GM08714 (cell line): ENCODE data around the gene IGSF3.

ENCODE experiments used
- H3K4me3 ChIP-seq: fragments of 200-500 bp; sonication (Bioruptor generic); 2 replicates; pipeline ENCODE4 v1.5.1; 2014; ENCODE audit warnings: mild to moderate bottlenecking, low read length, inconsistent platforms
- ZNF274 ChIP-seq: IDR thresholded peaks from 2 replicates; pipeline ENCODE4 v1.6.1; 2012; ENCODE audit warnings: mild to moderate bottlenecking, low read depth, low read length

Gene IGSF3

GRCh38 chr1:116553386-116554115, 114.0 kb downstream of the IGSF3 start:
- TF ChIP-seq ZNF274, result no peak
- peak overlapping the region; percentile 16; the same call in 1 of the 2 replicates for H3K4me3 ChIP-seq

DNA sequence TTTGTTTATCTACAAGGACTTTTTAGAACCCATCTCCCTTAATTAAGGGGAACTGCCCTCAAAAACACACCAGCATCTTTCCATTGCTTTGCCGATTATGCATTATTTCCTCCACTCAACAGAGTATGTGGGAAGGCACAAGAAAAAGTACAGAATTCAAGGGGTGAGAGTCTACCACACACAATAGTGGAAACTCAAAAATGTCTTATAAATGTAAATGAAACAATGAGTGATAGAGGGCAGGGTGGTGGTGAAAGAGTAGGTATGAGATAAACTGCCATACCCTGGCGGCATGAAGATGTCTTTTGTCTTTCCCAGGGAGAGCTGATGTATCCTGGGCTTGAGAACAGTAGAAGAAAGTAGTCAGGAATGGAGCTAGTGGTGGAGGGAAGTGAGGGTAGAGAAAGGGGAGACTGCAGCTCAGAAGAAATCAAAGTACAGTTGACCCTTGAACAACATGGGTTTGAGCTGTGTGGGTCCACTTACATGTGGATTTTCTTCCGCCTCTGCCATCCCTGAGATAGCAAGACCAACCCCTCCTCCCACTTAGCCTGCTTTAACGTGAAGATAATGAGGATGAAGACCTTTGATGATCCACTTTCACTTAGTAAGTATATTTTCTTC, 121.1 kb downstream of the IGSF3 start:
- no peak overlapping the region; the same call in 1 of the 2 replicates for H3K4me3 ChIP-seq
- no peak for TF ChIP-seq ZNF274

DNA sequence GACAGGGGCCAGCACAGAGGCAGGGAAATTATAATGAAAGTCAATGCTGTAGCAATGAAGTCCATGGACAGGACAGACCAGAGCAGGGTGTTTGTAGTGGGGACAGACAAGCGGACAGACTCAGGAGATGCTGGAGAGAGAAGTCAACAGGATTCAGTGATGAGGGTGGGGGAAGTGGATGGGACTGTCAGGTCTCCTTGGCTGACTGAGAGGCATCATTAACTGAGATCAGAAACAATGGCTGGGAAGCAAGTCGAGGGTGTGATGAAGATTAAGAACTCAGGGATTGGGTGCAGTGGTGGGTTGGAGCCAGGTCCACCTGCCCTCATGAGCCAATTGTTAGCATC, 122.2 kb downstream of the IGSF3 start:
- H3K4me3 ChIP-seq, result peak overlapping the region; percentile 7; the same call in 1 of the 2 replicates
- no peak for TF ChIP-seq ZNF274

GRCh38 chr1:116544588-116545358, 122.8 kb downstream of the IGSF3 start:
- no peak for TF ChIP-seq ZNF274
- H3K4me3 ChIP-seq, result peak overlapping the region; percentile 7; the same call in 1 of the 2 replicates

DNA sequence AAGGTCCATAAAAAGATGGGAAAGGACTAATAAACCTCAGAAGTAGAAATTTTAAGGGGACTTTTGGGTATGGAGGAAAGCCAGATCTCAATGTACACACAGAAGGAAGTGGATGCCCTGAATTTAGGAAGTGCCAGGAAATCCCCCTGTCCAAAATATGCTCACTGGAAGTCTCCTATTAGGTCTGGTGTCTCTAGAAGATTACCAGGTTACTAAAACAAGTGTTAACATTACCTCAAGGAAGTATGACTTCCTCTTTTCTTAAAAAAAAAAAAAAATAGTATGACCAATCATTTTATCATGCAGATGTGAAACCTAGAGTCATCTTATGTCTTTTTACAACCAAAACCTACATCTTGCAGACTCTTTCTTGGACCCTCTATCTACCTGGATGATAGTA, 127.4 kb downstream of the IGSF3 start:
- H3K4me3 ChIP-seq, result no peak overlapping the region
- no peak for TF ChIP-seq ZNF274

- H3K4me3 ChIP-seq, result no peak overlapping the region
- TF ChIP-seq ZNF274, result no peak
Measured at GRCh38 chr1:116538544-116538943, 129.0 kb downstream of the IGSF3 start.

GRCh38 chr1:116537898-116538297, 129.6 kb downstream of the IGSF3 start:
- TF ChIP-seq ZNF274, result no peak
- H3K4me3 ChIP-seq, result no peak overlapping the region

GRCh38 chr1:116537040-116537831, 130.3 kb downstream of the IGSF3 start:
- H3K4me3 ChIP-seq, result no peak overlapping the region
- TF ChIP-seq ZNF274, result no peak

DNA sequence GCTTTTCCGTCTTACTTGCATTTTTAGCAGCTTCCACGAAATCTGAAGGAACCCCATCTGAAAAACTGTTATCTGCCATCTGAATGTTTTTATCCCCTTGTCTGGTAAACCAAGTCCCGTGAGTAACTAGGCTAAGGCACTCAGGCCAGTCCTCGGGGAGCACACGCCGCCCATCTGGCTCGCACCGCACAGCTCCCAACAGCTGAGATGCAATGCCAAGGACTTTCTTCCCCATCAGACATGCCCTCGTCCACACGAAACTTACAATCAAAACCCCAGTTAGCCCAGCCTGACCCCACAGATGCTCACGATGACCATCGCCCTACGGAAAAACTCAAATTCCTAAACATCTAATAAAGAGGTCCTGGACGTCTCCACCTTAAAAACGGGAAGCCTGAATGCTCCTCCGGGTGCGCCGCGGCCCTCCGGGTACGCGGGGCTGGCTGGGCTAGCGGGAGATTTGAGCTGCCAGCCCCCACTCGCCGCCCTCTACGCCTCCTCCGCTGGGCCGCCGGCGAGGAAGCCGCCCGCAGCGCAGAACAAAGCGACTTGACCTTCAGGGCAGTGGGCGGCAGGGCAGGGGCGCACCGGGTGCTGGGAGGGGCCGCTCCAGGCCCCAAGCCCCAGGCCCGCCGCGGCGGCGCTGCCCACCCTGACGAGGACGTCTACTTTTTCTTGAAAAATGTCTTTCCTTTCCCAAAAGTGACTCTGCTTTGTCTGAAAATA, 133.4 kb downstream of the IGSF3 start:
- TF ChIP-seq ZNF274, result no peak
- no peak overlapping the region for H3K4me3 ChIP-seq

- no peak for TF ChIP-seq ZNF274
Measured at GRCh38 chr1:116533429-116533820, 134.1 kb downstream of the IGSF3 start.

DNA sequence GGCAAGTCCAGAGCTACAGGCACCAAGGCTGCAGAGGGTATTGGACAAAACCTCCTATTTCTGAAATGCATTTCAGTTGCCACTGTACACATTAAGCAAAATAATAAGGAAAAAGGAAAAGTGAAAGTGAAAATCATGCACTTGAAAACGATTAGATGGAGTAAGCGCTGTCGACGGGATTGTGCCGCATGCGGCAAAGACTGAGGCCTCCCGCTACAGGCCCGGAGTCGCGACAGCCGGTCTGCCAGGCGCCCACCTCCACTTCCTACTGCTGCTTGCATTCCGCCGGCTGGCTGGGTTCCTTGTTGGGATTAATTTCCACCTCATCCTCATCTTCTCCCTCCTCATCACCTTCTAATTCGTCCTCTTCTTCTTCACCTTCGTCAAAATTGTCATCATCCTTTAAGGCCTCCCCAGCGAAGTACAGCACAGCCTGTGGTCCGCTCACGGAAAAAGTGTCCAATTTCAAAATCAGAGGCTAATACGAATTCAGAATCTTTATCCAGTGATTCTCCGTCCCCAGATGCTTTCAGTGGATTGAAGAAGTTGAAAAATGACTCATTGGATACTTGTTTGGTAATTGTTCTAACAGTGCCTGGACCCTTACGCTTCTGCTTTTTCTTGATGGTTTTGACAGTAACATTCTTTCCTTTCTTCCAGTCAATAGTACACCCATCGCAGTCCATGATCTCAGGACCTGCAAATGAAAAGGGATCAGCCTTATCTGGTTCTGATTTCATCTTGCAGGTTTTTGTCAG, 134.7 kb downstream of the IGSF3 start:
- TF ChIP-seq ZNF274, result no peak
- H3K4me3 ChIP-seq, result no peak overlapping the region

More at GRCh38 chr1:116533429-116533820, 134.1 kb downstream of the IGSF3 start:
- H3K4me3 ChIP-seq, result no peak overlapping the region

GRCh38 chr1:116531917-116532316, 135.6 kb downstream of the IGSF3 start:
- TF ChIP-seq ZNF274, result no peak
- no peak overlapping the region for H3K4me3 ChIP-seq

DNA sequence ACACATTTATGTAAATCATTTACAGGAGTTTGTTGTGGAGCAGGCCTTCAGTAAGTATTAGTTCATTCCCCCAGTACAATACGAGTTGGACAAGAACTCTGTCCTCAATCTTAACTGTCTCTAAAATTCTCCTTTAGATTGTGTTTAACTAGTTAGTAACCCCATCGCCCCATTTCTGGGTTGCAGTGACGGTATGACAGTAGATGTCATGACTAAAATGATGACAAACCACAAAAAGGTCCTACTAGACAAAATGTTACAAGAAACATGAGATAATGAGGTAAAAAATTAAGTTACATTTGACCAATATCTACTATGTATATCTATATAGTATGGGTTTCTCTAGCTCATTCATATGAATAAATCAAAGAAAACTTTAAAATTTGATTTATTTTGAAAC, 137.9 kb downstream of the IGSF3 start:
- no peak overlapping the region for H3K4me3 ChIP-seq
- TF ChIP-seq ZNF274, result no peak

DNA sequence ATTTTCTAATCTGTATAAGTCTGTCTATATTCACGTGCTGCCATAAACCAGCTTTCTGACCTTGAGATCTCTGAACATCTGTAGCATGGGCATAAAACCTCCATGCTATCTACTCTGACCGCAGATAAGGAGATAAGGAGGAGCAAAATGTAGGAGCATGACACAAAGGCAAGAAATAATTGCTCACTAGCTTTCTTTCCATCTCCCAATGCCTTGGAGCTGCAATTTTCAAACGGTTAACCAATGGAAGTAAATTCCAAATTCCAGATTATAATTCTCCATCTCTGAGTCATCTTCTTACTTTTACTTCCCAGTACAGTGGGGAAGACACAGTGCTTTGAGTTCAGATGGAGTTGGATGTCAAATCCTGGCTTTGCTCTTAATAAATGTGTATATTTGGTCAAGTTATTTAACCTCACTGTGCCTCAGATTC, 138.3 kb downstream of the IGSF3 start:
- no peak overlapping the region for H3K4me3 ChIP-seq
- no peak for TF ChIP-seq ZNF274
